Large intestine (tissue), 3 donors: ENCODE measurements around the gene B4GALNT2. TPM values are rescaled to one million over a fixed set of nuclear protein-coding genes. Genes with fewer than 3 reads are reported as not detected.
"Not testable (repeated sequence)": the region's sequence is repeated elsewhere in the genome, so short reads cannot be mapped to it uniquely, and the experiment has no call there.

ENCODE experiments used
- DNase-seq, 2 donors: peaks; one replicate each; pipeline versions ENCODE4 v3.0.0 to v3.0.0-alpha.2; 2013
- H3K27ac ChIP-seq: one replicate; pipeline ENCODE4 v1.5.1; 2013; ENCODE audit warnings: low read length
- H3K27me3 ChIP-seq: 2 replicates; pipeline ENCODE4 v1.6.1; 2013; ENCODE audit warnings: low read length; ENCODE audit not compliant: control insufficient read depth, insufficient read depth
- H3K36me3 ChIP-seq: 2 replicates; pipeline ENCODE4 v1.6.1; 2013; ENCODE audit warnings: low read length; ENCODE audit not compliant: control insufficient read depth, insufficient read depth
- H3K4me1 ChIP-seq: one replicate; pipeline ENCODE4 v1.6.1; 2013; ENCODE audit warnings: low read length; ENCODE audit not compliant: control insufficient read depth, insufficient read depth
- H3K4me3 ChIP-seq: one replicate; pipeline ENCODE4 v1.5.1; 2013; ENCODE audit warnings: low read length
- H3K9me3 ChIP-seq: one replicate; pipeline ENCODE4 v1.6.1; 2013; ENCODE audit warnings: mild to moderate bottlenecking, low read depth, low read length, moderate library complexity; ENCODE audit not compliant: control insufficient read depth
- WGBS: methylation state at CpG from one replicate; pipeline ENCODE4 v1.1.5; 2013; ENCODE audit warnings: low lambda C conversion rate; ENCODE audit not compliant: insufficient coverage; 5-methylcytosine and 5-hydroxymethylcytosine counted together
- polyA plus RNA-seq: library from polyadenylated mRNA; unstranded; fragments of 120-200 nt; gene quantifications from one replicate; pipeline ENCODE4 v1.2.1, GENCODE V29; 2013

The B4GALNT2 gene
- polyA plus RNA-seq, 1 donor, result 2.6 TPM

- H3K4me1 ChIP-seq, result peaks cover 17% of the 10 kb centered on the region
- WGBS, result no CpG with 5 or more reads among the region's 2 CpGs
- H3K4me3 ChIP-seq, result no peak overlapping the region
- H3K36me3 ChIP-seq, result no peaks in the 10 kb centered on the region
- DNase-seq, result peak; percentile 64 to 74
- no peaks in the 10 kb centered on the region for H3K27me3 ChIP-seq
- H3K27ac ChIP-seq, result no peak overlapping the region
- no peaks in the 10 kb centered on the region for H3K9me3 ChIP-seq
Observed at GRCh38 chr17:49117587-49118230, 14.9 kb upstream of the B4GALNT2 start.

- Histone ChIP-seq H3K4me1 (peaks cover 19% of the 10 kb centered on the region), H3K9me3 (no peaks in the 10 kb centered on the region), H3K27me3 (no peaks in the 10 kb centered on the region), H3K4me3 (no peak overlapping the region), H3K27ac (no peak overlapping the region), H3K36me3 (no peaks in the 10 kb centered on the region)
- no CpG with 5 or more reads among the region's 3 CpGs for WGBS
- DNase-seq, result no peak
Observed at GRCh38 chr17:49120166-49120565, 12.4 kb upstream of the B4GALNT2 start.

DNA sequence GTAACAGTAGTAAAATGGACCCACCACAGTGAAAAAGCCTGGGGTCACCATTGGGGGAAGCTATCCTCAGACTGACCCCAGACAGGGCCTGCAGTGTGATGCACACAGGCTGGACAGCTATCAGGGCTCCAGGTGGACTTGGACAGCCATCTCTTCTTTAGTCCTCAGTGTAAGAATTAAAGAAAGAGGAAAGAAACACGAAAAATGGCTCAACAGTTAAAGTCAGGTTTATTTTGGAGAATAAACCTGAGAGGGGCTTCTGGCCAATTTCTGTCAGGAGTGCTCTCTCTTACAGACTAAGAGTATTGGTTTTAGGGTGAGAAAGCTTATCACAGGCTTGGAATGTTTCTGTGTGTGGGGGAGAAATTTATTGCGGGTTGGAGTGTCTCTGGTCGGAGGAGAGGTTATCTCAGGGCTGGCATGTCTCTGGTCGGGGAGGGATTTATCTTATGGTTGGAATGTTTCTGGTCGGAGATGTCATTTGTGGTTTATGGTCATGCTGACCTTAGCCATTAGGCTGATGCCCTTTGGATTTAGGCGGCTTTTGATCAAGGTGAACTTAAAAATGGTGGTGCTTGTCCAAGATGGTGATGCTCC, 10.8 kb upstream of the B4GALNT2 start:
- no peak for DNase-seq
- Histone ChIP-seq H3K27me3 (no peaks in the 10 kb centered on the region), H3K27ac (no peak overlapping the region), H3K9me3 (no peaks in the 10 kb centered on the region), H3K4me3 (no peak overlapping the region), H3K4me1 (peaks cover 15% of the 10 kb centered on the region), H3K36me3 (no peaks in the 10 kb centered on the region)
- no CpG with 5 or more reads among the region's 6 CpGs for WGBS

- Histone ChIP-seq H3K4me3 (no peak overlapping the region), H3K27me3 (no peaks in the 10 kb centered on the region), H3K27ac (no peak overlapping the region), H3K4me1 (peaks cover 13% of the 10 kb centered on the region), H3K36me3 (no peaks in the 10 kb centered on the region), H3K9me3 (no peaks in the 10 kb centered on the region)
- WGBS, result 60% methylated on average over 1 of the region's 4 CpGs
- no peak for DNase-seq
Observed at GRCh38 chr17:49122566-49122965, 10.0 kb upstream of the B4GALNT2 start.

- peaks cover 9% of the 10 kb centered on the region for H3K4me1 ChIP-seq
- H3K27me3 ChIP-seq, result no peaks in the 10 kb centered on the region
- no peaks in the 10 kb centered on the region for H3K9me3 ChIP-seq
- no CpG with 5 or more reads among the region's 1 CpG for WGBS
- DNase-seq, result no peak
- H3K27ac ChIP-seq, result no peak overlapping the region
- H3K4me3 ChIP-seq, result no peak overlapping the region
- H3K36me3 ChIP-seq, result no peaks in the 10 kb centered on the region
Observed at GRCh38 chr17:49123061-49123460, 9.5 kb upstream of the B4GALNT2 start.

DNA sequence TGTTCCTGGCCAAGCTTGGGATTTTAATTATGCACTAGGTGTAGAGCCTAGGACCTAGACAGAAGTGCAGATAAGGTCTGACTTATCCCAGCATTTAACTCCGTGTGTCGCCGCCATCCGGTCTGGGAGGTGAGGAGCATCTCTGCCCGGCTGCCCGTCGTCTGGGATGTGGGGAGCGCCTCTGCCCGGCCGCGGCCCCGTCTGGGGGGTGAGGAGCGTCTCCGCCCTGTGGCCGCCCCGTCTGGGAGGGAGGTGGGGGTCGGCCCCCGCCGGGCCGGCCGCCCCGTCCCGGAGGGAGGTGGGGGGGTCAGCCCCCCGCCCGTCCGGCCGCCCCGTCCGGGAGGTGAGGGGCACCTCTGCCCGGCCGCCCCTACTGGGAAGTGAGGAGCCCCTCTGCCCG, 7.1 kb upstream of the B4GALNT2 start:
- Histone ChIP-seq H3K4me3 (no peak overlapping the region), H3K36me3 (no peaks in the 10 kb centered on the region), H3K9me3 (peaks cover 7% of the 10 kb centered on the region), H3K27me3 (peaks cover 4% of the 10 kb centered on the region), H3K27ac (no peak overlapping the region), H3K4me1 (peaks cover 7% of the 10 kb centered on the region)
- no CpG with 5 or more reads among the region's 32 CpGs for WGBS
- no peak for DNase-seq

GRCh38 chr17:49126183-49126859, 6.2 kb upstream of the B4GALNT2 start:
- not testable (repeated sequence) for H3K27ac ChIP-seq, H3K9me3 ChIP-seq, H3K36me3 ChIP-seq, H3K4me1 ChIP-seq, H3K4me3 ChIP-seq, H3K27me3 ChIP-seq
- WGBS, result 0% methylated on average over 1 of the region's 10 CpGs
- peak in 1 of 2 donors; percentile 69 for DNase-seq

GRCh38 chr17:49129359-49129950, 3.1 kb upstream of the B4GALNT2 start:
- H3K4me1 ChIP-seq, H3K4me3 ChIP-seq, DNase-seq, H3K36me3 ChIP-seq, H3K27ac ChIP-seq: not testable (repeated sequence)
- Histone ChIP-seq H3K27me3 (peaks cover 23% of the 10 kb centered on the region), H3K9me3 (peaks cover 13% of the 10 kb centered on the region)
- no CpG with 5 or more reads among the region's 2 CpGs for WGBS

- no peak for DNase-seq
- H3K27me3 ChIP-seq, result peaks cover 23% of the 10 kb centered on the region
- H3K36me3 ChIP-seq, result no peaks in the 10 kb centered on the region
- WGBS, result 90% methylated on average over 2 of the region's 3 CpGs
- no peak overlapping the region for H3K4me3 ChIP-seq
- peaks cover 3% of the 10 kb centered on the region for H3K4me1 ChIP-seq
- no peak overlapping the region for H3K27ac ChIP-seq
- peaks cover 13% of the 10 kb centered on the region for H3K9me3 ChIP-seq
Observed at GRCh38 chr17:49130891-49131290, 1.7 kb upstream of the B4GALNT2 start.

GRCh38 chr17:49132317-49132698, 261 bp upstream of the B4GALNT2 start:
- Histone ChIP-seq H3K36me3 (no peaks in the 10 kb centered on the region), H3K9me3 (peaks cover 13% of the 10 kb centered on the region), H3K27ac (no peak overlapping the region), H3K4me3 (peak overlapping the region; percentile 58), H3K4me1 (peaks cover 3% of the 10 kb centered on the region), H3K27me3 (peaks cover 23% of the 10 kb centered on the region)
- WGBS, result no CpG with 5 or more reads among the region's 22 CpGs
- no peak for DNase-seq
